Astrocyte of the cerebellum (primary cell): Measurements from ENCODE around the gene MYLK.

Experiments
- DNase-seq: peaks from one replicate; pipeline ENCODE4 v3.0.0-alpha.2; 2011; ENCODE audit warnings: low read depth
- H3K4me3 ChIP-seq: 2 replicates; pipeline ENCODE4 v1.5.1; 2011; ENCODE audit warnings: mild to moderate bottlenecking, low read depth, low read length, moderate library complexity
- in situ Hi-C: cut with HindIII; loops from 2 replicates; pipeline ENCODE4 v1.10.0; 2017; ENCODE audit warnings: low sequenced_read_pairs
- TF ChIP-seq, protein P1 (sequence below): IDR thresholded peaks from 2 replicates; pipeline ENCODE4 v1.5.1; 2012; ENCODE audit warnings: low read length, low read depth, moderate library complexity, mild to moderate bottlenecking; ENCODE audit errors: missing control alignments

The MYLK gene

GRCh38 chr3:123864706-123865105 lies 19.4 kb downstream of the MYLK start:
- in situ Hi-C loops: loop anchor here (10.0 kb wide), 1 partner anchor 50 kb away; no protein-coding TSS in a partner anchor
- DNase-seq: no peak
- no peak overlapping the region for H3K4me3 ChIP-seq
- TF ChIP-seq, protein P1, sequence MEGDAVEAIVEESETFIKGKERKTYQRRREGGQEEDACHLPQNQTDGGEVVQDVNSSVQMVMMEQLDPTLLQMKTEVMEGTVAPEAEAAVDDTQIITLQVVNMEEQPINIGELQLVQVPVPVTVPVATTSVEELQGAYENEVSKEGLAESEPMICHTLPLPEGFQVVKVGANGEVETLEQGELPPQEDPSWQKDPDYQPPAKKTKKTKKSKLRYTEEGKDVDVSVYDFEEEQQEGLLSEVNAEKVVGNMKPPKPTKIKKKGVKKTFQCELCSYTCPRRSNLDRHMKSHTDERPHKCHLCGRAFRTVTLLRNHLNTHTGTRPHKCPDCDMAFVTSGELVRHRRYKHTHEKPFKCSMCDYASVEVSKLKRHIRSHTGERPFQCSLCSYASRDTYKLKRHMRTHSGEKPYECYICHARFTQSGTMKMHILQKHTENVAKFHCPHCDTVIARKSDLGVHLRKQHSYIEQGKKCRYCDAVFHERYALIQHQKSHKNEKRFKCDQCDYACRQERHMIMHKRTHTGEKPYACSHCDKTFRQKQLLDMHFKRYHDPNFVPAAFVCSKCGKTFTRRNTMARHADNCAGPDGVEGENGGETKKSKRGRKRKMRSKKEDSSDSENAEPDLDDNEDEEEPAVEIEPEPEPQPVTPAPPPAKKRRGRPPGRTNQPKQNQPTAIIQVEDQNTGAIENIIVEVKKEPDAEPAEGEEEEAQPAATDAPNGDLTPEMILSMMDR: no peak

GRCh38 chr3:123862152-123862551 lies 22.0 kb downstream of the MYLK start:
- DNase-seq: no peak
- in situ Hi-C loops: loop anchor here (10.0 kb wide), 1 partner anchor 47 kb away; no protein-coding TSS in a partner anchor
- no peak overlapping the region for H3K4me3 ChIP-seq
- TF ChIP-seq, protein P1: no peak

GRCh38 chr3:123861081-123861836 lies 22.9 kb downstream of the MYLK start:
- in situ Hi-C loops: loop anchor here (10.0 kb wide), 1 partner anchor 46 kb away; no protein-coding TSS in a partner anchor
- no peak for DNase-seq
- TF ChIP-seq, protein P1: no peak
- H3K4me3 ChIP-seq: no peak overlapping the region

DNA sequence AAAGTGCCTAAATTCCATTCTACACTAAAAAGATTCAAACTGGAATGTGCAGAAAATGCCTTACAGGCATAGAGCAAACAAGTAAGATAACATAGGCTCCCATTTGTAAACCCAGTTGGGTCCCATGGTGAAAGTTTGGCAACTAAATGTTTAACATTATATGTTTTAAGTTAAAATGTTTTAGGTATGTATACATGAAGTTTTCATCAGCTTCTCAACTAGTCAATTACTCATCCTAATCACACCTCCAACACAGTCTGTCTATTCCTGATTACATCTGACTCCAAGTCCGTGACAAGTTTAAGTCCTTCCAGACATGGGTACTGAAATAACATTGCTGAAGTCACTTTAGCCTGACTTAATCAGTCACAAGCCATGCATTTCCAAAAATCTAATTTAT lies 25.0 kb downstream of the MYLK start:
- in situ Hi-C loops: no loop called here
- H3K4me3 ChIP-seq: no peak overlapping the region
- no peak for DNase-seq
- TF ChIP-seq, protein P1: no peak

GRCh38 chr3:123854905-123855304 lies 29.2 kb downstream of the MYLK start:
- H3K4me3 ChIP-seq: no peak overlapping the region
- TF ChIP-seq, protein P1: no peak
- in situ Hi-C loops: no loop called here
- DNase-seq: no peak

DNA sequence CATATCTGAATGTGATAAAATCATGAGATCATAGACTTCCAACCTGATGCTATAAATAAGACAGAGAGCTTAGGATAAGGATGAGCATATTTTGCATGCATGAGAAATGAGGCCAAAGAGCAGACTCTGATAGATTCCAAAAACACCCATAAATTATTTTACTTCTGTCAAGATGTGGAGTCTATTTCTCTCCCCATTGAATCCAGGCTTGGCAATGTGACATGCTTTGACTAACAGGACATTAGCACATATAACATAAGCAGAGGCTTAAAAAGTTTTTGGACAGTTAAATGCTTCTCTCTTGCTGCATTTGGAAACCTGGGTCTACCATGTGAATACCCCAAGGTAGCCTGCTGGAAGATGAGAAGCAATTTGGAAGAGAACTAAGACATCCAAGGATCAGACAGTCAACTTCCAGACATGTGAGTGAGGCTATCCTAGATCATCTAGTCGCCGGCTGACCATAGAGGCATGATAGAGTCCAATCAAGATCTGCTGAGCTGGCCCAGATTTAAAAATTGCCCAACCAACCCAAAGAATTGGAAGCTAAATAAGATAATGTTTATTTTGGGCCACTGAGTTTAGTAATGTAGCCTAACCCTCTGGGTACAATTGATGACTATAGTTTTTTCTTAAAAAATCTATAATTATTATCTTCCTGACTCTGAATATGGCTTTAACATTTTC lies 30.3 kb downstream of the MYLK start:
- no peak for DNase-seq
- in situ Hi-C loops: no loop called here
- no peak overlapping the region for H3K4me3 ChIP-seq
- TF ChIP-seq, protein P1: no peak
